Inflammatory macrophage treated with lipopolysaccharide for 1 hour (primary cell): ENCODE measurements around the gene FMO1.
A peak's percentile ranks its signal among the peaks of the same experiment; 100 is the strongest.
"Not testable (repeated sequence)": the region's sequence is repeated elsewhere in the genome, so short reads cannot be mapped to it uniquely, and the experiment has no call there.

Experiments used
- DNase-seq, 2 donors: peaks; one replicate each; pipeline ENCODE4 v3.0.0-alpha.2; 2020 to 2022

Gene FMO1

DNA sequence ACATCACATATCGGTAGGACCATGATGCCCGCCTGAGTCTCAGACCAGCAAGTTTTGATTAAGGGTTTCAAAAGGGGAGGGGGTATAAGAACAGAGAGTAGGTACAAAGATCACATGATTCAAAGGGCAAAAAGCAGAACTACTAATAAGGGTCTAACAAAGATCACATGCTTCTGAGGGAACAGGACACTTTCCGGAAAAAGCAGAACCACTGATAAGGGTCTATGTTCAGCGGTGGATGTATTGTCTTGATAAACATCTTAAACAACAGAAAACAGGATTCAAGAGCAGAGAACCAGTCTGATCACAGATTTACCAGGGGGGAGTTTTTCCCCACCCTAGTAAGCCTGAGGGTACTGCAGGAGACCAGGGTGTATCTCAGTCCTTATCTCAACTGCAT is 12.1 kb upstream of the FMO1 start:
- DNase-seq = not testable (repeated sequence)

DNA sequence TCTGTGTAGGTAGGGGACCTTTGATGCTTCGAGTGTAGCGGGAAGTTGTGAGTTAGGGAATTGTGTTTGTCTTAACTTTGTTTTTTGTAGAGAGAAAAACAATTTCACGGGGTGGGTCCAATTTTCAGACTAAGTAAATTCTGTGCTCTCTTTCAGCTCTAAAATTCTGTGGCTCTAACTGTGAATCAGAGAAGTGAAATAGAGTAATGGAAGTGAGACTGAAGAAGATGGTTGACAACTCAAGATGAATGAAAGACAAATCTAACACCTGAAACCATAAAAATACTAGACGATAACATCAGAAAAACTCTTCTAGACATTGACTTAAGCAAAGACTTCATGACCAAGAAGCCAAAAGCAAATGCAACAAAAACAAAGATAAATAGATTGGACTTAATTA is 4.4 kb upstream of the FMO1 start:
- no peak for DNase-seq

DNA sequence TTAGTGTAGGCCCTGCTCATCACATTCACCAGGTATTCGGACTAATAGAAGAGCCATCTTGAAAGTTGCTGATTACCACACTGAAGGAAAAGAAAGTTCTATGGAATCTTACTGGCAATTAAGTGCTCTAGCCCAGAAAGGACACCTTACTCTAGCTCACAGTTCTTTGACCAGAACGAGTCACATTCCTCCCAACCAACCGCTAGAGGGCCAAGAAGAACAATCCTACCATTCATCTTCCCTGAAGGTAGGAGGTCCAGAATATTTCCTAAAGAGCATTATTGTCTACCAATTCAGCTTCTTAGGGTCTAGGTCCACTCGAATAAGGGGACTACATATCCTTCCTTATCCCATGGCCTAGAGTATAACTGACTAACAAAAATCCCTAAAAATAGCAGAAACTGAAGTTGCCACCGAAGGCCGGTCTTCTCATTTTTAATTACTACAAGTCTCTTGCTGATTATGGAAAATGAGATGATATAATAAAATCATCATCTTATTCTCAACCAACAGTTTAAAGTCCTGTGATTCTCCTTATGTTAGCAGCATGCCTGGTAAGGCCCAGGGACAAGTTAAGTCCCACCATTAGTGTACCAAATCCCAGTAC is 2.7 kb upstream of the FMO1 start:
- peak; percentile 21 to 43 for DNase-seq

DNA sequence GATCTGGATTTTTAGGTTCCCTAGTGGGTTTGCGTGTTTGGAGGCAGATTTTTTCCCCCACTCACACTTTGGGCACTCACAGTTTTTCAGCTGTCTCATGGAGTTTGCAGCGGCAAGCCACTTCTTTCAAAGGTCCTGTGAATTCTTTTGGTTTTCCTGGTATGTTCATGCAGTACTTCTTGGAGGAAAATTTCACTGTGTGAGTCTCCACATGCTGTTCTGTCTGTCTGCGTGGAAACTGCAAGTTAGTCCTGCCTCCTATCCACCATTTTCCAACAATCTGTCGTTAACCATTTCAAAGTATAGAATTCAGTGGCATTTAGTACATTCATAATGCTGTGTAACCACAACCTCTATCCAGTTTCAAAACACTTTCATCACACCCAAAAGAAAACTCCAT is 793 bp upstream of the FMO1 start:
- DNase-seq = no peak

DNA sequence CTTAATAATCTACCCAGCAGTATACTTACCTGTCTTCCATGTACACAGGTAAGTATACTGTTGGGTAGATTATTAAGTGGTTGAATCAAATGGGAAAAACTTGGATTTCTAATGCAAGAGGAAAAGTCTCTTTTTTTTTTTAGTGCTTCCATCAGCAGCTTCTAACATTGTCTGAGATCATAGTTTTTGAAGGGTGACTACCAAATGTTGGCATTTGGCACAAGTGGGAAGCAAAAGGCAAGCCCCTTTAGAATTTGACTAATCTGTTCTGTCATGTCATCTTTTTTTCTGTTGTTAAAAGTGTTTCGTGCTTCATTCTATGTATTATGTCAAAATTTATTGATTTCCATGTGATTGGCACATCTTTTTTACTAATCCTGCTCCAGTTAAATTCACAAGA is 547 bp downstream of the FMO1 start:
- no peak for DNase-seq

DNA sequence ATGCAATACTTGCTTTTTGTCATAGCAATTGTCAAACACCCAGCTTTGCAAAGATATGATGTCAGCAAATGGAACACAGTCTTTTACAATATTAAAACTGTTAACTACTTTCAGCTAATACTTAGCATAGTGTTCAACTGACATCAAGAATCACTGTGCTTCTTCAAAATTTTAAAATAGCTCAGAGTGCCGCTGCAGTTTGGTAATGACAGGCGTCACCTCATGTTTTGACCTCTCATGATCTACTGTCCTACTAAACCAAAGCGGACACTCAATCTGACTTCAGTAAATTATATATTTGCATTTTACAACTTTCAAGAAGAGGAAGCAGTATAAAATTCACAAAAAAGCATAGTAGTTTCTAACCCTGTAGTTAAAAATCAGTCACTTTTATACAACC is 2.0 kb downstream of the FMO1 start:
- no peak for DNase-seq

DNA sequence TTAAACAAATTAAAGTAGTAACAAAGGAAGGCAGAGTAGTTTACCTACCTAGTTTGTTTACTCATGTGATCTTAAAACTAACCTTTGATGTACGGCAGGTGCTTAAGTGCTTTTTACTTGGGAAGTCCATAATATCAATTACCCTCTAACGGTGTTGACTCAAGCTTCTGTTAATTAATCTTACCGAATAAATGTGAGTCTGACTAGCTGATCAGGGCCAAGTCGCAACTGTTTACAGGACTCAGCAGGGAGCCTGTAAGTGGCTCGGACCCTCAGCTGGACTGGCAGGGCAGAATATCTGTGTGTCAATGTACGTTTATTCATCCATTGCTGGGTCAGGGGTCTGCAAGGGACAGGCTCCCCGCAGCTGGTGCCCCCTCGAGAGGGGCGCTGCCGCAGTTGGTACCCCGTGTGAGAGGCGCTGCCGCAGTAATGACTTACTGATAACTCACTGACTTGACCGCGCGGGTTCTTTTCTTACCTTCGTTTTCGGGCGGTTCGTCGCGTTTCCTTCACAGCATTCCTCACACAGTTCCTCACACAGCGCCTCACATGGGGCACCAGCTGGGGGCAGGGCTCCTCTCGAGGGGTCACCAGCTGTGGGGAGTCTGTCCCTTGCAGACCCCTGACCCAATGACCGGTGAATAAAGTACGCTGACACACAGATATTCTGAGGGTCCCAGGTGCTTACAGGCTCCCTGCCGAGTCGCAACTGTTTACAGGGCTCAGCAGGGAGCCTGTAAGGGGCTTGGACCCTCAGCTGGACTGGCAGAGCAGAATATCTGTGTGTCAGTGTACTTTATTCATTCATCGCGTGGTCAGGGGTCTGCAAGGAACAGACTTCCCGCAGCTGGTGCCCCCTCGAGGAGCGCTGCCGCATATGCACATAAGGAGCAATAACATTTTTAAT is 3.0 kb downstream of the FMO1 start:
- DNase-seq = no peak

DNA sequence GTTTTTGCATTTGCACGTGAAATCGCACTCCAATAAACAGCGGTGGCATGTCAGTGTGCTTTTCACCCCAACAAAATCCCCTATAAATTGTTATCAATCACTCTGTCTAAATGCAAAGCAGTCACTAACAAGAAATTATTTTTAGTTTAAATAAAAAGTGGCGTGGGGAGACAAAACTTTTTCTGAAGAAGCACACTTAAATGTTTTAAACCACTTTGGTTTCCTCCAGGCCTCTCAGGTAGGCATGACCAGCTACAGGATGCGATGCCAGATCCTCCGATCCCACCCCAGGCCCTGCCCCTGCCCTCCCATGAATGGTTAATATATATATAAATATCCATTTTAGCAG is 3.6 kb downstream of the FMO1 start:
- no peak for DNase-seq

DNA sequence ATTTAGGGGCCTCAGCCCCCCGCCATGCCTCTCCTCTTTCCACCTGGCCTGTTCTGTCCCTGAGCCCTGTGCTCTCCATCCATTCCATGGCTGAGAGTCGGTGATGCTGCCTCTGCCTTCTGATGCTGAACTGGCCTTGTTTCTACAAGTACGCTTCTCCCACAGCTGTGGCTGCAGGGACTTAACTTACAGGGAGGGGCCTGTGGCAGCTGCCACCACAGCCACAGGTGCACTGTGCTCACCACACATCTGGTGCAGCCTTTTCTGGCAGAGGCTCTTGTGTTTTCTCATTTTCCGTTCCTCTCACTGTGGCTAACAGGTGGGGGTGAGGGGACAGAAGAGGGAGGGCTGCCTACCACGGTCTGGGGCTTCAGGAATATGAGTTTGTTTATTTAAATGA is 4.2 kb downstream of the FMO1 start:
- DNase-seq = no peak

DNA sequence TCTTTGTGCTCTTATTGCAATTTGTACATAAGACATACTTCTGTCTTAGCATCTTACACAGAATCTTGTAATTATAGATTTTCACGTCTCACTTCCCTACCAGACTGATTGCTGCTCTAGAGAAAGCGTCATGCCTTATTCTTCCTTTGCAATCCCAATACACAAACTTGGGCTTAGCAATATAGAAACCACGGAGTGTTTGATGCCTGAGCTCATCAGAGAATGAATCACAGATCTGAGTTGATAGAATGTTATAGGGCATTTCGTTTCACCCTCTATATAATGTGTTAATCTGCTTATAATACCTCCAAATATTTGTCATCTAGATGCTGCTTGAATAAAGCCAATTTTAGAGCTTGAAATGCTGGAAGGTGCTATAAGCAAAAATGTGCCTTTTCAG is 6.6 kb downstream of the FMO1 start:
- DNase-seq = no peak

DNA sequence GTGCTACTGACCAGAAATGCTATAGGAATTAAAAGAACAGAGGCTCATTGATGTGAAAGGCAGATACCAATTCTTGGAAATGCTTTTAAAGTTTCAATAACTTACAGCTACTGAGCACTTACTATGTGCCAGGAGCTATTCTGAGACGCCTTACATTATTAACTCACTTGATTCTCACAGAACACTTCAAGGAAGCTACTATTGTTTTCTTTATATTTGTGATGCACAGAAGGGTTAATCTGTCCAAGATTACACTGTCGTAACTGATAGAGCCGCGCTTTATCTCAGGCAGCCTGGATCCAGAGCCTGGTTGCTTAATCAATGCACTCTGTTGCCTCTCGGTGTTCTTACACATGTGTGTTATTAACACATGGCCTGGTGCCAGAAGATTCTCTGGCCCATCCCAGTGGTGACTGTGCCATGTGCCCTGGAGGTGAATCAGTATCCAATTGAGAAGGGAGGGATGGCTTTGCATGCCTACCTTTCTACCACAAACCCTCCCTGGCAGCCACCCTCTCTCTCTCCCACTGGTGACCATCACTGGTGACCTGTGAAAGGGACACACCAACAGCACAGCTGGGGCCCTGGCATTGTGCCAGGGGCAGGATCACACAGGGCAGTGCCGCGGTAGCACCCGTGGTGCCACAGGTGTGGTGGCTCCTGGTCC is 8.8 kb downstream of the FMO1 start:
- DNase-seq = no peak

DNA sequence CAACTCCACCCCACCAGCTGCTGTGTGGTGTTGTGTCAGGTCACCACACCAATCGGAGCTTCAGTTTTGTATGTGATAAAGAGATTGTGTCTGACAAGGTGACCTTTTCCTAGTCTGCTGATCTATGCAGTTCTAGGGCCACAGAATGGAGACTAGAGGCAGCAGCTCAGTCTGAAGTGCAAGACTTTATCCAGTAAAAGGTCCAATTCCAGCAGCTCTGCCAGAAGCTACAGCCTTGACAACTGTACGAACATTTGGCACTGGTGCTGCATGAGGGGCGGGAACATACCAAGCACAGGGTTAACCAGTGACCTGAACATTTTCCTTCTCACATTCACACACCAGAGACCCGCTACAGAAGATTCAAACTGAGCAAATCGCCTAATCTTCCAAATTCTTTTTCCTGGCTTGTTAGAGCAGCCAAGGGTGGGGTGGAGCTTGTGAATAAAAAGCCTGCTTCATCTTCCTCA is 9.3 kb downstream of the FMO1 start:
- DNase-seq = no peak

DNA sequence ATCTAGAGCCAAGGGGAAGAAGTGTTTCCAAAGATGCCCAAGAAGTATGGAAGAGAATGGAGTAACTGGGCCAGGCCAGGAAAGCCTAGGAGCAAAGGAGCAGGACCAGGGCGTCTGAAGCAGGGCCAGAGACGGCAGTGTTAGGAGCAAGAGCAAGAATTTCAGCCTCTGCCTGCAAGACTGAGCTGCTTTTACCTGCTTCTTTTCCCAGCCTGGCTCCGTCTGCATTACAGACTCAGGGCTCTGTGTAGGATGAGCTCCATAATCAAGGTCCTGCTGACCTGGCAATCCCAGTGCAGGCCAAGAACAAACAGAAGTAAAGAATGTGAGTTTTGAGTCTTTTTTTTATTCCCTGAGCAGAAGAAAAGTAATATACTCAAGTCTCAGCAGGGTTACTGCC is 10.1 kb downstream of the FMO1 start:
- DNase-seq = no peak

DNA sequence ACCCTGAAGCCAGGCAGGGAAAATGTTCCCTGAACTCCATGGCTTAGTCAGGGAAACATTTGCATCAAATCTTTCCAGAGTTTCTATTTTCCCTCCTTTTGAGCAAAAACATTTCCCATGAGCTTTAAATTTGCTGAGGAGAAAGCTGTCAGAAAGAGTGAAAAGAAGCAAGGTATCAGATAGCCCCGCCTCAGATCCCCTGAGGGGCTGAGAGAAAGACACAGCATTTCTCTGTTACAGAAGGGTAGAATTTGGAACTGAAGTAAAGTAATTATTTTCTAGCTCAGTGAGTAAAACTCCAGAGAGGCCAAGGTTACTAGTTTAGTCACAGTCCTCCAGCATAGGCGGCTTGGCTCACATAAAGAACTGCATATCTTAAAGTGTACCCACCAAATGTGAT is 10.6 kb downstream of the FMO1 start:
- DNase-seq = no peak

DNA sequence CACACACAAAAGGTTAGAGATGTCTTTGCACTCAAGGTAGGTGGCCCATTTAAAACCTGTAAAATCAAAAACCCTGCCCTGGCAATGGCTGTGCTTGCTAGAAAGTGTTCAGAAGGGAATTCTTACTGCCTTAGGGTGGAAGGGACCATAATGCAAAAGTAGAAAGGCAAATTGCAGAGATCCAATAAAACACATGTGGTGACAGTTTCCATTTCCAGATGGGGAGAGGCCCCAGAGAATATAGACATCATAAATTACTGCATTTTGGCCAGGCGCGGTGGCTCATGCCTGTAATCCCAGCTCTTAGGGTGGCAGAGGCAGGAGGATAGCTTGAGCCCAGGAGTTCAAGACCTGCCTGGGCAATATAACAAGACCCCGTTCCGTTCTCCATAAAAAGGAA is 13.0 kb downstream of the FMO1 start:
- DNase-seq = no peak

DNA sequence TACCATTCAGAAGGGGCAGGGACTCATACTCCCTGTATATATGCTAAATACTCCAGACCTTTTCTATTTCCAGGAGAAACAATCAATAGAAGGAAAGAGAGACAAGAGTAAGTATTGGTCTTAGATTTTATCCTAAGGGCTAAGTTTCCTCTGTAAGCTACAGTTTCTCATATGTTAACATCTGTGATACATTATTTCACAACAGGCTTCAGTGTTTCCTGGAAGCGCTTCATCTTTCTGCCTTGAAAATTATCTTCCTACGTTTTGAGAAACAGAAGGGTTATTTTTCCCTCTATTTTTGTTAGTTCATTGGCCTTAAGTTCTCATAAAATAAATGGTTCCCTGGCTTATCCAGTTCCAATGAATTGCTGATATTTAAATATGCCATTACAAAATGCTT is 15.6 kb downstream of the FMO1 start:
- no peak for DNase-seq

DNA sequence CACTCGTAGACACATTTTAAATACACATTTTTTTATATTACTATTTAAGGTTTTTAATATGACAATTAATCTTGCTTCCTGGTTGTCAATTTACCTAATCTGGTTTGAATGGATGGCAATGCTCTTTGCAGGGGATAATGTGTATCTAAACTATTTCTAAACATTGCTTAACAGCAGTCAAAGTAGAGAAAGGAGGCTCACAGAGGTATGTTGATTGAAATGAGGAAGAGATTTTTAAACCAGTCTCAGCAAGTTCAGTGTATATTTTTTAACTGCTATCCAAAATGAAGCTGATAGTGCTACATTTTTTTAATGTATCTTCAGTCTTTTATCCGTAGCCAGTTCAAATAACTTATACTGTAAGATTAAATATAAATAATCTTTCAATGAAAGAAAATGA is 17.4 kb downstream of the FMO1 start:
- DNase-seq = no peak

DNA sequence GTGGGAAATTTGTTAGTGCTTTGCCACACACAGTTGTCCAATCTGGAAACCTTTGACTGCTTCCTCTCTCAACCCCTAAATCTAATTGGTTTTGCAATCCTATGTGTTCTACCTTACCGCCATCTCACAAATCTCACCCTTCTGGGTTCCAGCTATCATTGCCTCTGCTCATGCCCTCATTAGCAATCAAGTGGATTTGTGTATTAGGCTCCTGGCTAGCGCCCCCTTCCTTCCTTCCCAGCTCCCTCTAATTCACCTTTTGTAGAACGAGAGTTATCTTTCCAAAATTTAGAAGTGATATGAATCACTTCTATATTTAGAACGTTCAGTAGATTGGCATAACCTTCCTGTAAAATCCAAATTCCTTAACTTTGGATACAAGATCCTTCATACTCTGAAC is 18.6 kb downstream of the FMO1 start:
- no peak for DNase-seq

DNA sequence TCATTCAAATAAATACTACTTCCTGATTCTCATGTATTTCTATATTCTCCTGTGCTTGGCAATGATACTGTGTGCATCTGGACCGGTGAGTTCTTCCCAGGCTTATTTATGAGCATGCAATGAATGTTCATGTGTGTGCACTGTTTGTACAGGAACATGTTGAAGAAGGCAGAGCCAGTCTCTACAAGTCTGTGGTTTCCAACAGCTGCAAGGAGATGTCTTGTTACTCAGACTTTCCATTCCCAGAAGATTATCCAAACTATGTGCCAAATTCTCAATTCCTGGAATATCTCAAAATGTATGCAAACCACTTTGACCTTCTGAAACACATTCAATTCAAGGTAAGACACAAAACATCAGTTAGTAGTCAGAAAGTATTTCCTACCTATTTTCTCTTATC is 19.1 kb downstream of the FMO1 start:
- no peak for DNase-seq

DNA sequence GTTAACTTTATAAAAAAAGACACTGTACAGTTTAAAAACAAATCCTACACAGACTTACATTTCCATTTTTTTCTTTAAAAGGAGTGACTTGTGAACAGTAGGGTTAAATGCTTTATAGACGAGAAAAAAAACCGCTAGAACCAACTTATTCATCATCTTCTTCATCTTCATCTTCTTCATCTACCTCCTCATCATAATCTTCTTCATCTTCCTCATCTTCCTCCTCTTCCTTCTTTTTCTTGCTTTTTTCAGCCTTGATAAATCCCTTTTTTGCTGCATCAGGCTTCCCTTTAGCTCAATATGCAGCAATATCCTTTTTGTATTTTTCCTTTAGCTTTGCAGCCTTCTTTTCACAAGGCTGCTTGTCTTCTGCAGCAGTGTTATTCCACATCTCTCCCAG is 22.5 kb downstream of the FMO1 start:
- no peak for DNase-seq

DNA sequence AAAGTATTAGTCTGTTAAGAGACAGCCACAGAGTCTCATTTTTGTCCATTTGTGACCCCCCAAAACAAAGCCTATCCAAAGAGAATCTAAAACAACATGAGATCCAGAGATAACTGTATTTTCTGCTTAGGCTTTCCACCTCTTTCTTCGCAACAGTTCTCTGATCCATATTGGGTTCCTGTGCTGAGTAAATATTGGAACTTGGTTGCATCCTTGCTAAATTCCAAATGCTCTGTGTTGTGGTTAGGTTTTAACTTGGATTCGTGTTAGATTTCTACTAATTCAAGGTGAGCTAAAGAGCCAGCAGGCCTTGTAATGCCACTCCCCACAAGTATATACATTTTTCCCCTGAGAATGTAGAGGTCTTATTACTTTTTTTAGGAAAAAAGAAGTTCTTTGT is 29.2 kb downstream of the FMO1 start:
- no peak for DNase-seq

DNA sequence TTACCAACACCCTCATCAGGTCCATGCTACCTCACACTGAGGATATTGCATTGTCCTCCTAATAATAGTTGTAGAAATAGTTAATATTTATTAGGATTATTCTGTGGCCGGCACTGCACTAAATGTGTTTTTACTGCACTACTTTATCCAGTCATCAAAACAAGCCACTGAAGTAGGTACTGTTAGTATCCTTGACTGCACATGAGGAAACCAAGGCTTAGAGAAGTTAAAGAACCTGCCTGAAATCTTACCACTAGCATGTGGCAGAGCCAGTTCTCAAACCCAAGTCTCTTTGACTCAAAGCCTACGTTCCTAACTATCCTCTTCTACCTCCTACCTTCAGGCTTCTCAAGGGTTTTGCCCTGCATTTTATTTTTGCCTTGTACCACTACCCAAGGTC is 30.9 kb downstream of the FMO1 start:
- DNase-seq = no peak

DNA sequence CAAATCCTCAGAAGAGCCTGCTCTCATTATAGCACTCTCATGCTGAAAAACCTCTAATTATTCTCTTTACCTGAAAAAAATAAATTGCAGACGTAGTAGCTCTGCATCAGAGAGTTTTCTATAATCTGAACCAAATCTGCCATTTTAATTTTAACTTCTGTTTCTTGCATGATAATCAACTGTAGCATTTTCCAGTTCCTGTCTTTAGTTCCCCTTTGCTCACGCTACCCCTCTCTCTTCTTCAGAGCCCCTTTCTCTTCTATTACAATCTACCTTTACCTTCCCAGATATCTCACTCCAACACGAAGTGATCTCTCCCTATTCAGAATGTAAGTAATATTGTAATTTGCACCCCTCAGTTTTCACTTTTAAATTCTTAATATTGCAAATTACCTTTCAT is 31.4 kb downstream of the FMO1 start:
- DNase-seq = no peak

DNA sequence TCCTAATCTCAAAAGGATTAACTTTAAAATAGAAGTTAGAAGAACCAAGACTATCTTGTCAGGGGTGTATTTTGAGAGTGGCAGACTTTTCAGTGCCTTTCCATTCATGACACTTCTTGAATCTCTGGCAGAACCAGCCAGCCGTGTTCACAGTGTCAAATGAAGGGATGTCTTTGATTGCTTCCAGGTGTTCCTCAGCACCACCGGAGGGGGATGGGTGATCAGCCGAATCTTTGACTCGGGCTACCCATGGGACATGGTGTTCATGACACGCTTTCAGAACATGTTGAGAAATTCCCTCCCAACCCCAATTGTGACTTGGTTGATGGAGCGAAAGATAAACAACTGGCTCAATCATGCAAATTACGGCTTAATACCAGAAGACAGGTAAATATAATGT is 32.3 kb downstream of the FMO1 start:
- DNase-seq = no peak
